ENCODE results near the gene SLCO1C1.
"Not testable (repeated sequence)": the region's sequence is repeated elsewhere in the genome, so short reads cannot be mapped to it uniquely, and the experiment has no call there.

SLCO1C1 gene

DNA sequence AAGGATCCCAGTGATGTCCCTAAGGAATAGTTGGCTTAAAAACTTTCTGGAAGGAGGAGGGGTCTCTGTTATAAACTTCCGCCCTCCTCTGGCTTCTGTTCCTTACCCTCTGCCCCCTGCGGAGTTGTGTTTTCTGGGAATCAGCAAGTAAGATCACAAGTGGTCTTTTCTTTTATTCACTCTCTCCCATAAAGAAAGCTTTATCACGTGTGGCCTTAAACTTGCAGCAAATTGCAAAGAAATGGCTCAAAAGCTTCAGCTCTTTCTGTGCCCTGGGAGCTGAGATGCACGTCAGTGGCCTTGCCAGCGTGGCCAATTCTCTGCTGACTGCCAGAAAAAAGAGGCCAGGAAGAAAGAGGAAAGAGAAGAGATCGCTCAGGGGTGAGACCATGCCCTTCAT is at the start of gene SLCO1C1:
SLCO1C1 (plus strand) TSS at position 101 of the 400 bp plus-strand sequence. CDS start 4,245 bp downstream, outside the sequence.
- DNase-seq (ENCODE audit: low read depth), result no peak

DNA sequence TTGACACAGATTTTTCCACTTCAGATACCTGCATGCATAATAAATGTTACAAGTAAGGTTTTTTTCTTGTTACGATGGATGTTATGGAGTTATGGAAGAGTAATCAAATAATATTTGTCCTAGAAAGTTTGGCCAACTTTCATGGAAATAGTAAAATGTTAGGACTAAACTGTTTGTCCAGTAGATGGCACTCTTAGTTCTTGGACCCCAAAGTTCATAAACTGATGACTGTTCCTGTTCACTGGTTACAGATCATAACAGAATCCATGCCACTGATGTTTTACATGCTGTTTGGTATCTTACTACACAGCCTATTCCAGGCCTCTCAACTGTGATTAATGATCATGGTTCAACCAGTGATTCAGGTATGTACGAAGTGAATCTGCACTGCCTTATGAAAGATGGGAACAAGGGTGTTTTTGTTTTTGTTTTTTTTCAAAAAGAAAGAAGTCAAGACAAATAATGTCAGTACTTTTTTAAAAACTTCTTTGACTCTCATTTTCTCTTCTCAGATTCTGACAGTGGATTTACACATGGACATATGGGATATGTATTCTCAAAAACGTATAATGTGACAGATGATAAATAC is 48.8 kb upstream of the SLCO1C1 start:
- no peak for DNase-seq (ENCODE audit: low read depth)

DNA sequence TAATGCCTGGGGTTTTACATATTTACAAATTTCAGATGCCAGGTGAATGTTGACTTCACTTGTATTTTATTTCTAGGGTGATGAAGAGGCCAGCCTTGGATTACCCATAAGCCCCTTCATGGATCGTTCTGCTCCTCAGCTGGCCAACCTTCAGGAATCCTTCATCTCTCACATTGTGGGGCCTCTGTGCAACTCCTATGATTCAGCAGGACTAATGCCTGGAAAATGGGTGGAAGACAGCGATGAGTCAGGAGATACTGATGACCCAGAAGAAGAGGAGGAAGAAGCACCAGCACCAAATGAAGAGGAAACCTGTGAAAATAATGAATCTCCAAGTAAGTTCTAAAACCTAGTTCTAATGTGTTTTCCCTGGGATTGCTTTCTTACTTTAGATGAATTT is 41.3 kb upstream of the SLCO1C1 start:
- DNase-seq (ENCODE audit: low read depth), result no peak

DNA sequence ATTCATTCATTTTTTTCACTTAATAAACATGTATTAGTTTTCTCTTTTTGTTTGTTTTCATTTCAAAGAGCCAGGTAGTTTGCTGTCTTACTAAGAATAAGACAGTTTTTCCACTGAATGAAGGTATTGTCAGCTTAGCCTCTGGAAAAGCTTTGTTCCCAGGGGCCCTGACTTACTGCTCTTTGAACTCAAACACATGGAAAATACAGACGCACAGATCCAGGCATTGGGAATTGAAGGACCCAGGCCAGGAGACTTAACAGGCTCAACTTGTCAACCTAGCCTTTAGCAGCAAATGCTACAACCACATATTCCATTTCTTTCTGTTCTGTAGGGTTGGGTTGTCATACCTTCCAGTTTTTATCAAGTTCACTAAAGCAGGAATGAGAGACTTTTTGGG is 38.5 kb upstream of the SLCO1C1 start:
- no peak for DNase-seq (ENCODE audit: low read depth)

DNA sequence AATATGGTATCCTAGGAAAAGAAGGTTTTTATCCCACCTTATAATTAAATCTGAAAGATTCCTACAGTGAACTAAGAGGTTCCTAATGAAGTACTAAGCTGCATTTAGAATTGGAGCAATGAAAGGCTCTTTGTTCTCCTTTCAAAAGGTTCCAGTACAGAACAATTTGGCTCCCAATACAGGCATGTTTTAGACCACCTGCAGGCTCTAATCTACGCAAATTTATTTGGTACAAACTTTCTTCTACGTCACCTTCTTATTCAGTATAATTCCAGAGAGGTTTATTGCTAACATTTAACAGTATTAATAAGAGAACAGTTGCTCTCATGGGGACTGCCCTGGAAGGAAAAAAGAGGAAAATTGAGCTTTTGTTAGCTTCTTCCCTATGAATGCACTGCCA is 37.6 kb upstream of the SLCO1C1 start:
- DNase-seq (ENCODE audit: low read depth), result no peak

DNA sequence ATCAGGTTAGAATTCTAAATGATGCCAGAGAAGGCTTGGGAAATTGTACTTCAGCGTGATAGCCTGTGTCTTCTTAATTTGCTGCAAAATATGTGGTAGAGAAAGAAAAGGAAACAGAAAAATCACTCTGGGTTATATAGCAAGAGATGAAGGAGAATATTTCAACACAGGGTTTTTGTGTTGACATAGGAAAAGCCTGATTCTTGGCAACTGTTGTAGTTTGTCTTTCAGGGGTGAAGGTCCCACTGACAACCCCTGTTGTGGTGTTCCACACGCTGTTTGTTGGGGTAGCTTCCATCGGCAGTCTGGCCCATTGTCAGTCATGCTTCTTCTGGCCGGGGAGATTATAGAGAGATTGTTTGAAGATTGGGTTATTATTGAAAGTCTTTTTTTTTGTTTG is 13.8 kb upstream of the SLCO1C1 start:
- no peak for DNase-seq (ENCODE audit: low read depth)

DNA sequence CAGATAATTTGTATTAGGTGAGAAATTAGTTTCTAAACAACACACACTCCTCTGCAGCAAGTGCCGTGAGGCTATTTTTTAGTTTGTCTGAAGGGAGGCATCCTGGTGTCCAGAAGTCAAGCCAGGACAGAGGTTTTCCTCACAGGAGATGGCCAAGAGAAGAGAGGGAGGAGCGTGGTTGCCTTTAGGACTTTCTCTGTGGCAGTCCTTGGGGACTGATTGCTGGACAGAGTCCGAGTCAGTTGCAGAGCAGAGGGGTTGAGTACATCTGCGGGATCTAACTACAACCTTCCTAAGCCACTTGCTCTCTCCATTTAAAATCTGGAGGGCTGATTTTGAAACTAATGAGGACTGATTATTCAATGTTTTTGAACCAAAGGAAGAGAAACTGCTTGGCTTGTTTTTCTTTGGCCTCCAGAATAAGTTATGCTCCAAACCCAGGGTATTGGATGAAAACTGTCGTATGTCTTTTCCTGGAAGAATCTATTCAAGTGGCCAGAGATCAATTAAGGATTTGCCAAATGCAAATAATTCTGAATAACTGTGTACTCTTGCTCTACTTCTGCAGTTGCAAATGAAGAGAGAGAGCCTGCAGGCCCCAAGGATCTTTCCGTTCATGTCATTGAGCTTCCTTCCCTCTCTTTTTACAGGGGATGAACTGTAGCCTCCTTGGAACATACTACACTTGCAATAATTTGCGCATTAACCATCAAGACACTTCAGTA is 1.2 kb downstream of the SLCO1C1 start:
- no peak for DNase-seq (ENCODE audit: low read depth)

DNA sequence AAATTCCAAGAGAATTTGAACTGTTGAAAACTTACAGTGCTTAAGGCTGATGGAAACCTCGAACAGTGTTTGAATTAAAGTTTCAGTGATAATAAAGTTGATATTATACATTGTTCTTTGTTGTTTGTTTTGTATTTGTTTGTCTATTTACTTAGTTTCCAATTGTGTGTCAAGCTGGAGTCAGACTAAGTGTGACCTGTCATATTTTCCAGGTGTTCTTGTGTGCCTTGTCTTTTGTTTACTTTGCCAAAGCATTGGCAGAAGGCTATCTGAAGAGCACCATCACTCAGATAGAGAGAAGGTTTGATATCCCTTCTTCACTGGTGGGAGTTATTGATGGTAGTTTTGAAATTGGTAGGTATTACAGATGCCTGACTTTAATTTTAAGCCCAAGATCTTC is 6.0 kb downstream of the SLCO1C1 start:
- DNase-seq (ENCODE audit: low read depth), result no peak

GRCh38 chr12:20704860-20705259 is 9.7 kb downstream of the SLCO1C1 start:
- DNase-seq (ENCODE audit: low read depth), result no peak

GRCh38 chr12:20711846-20712245 is 16.7 kb downstream of the SLCO1C1 start:
- no peak for DNase-seq (ENCODE audit: low read depth)

GRCh38 chr12:20716037-20716436 is 20.9 kb downstream of the SLCO1C1 start:
- no peak for DNase-seq (ENCODE audit: low read depth)

DNA sequence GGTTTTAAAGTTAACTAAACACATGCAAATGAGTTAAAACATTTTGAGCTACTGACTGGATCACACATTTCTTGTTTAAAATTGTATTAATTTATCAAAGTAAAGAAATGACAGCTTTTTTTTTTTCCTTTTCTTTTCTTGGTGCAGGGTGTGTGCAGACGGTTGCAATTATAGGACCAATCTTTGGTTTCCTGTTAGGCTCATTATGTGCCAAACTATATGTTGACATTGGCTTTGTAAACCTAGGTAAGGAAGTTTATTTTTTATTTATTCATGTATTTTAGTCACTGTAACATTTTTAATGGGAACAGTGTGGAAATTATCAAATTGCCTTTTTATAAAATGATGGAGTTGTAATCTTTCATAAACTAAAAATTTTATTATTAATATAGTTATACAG is 21.9 kb downstream of the SLCO1C1 start:
- DNase-seq (ENCODE audit: low read depth), result no peak

GRCh38 chr12:20718294-20718693 is 23.2 kb downstream of the SLCO1C1 start:
- DNase-seq (ENCODE audit: low read depth), result no peak

DNA sequence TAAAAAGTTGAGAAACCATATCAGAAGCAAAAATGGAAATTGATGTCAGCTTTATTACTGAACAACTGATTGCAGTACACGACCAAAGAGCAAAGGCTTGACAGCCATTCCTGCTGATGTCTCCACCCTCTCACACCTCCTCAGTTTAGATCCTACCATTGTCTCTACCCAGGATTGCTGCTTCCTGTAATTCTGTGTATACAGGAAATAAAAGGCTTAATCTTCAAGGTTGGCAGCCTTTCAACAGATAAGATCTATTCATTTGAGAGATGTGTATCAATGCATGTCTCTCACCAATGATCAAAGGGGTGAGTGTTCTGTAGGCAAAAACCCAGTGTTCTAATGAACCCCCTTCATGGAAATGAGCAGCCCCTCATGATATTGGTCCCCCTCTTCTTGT is 27.0 kb downstream of the SLCO1C1 start:
- DNase-seq (ENCODE audit: low read depth), result no peak

DNA sequence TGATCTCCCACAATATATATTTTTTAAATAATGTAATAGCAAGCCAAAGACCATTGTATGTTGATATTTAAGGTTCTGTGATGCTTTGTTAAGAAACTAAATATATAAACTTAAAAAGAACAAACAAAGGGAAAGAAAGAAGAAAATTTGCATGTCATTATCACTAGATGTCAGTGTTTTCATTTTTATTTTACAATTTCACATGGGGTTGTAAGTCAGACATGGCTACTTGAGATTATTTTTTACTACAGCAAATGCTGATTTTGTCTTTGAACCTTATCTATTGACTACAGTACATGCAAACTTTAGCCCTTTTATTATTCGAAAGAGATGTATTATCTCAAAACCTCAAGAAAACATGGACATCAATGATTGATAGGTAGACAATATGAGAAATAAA is 36.1 kb downstream of the SLCO1C1 start:
- no peak for DNase-seq (ENCODE audit: low read depth)

- no peak for DNase-seq (ENCODE audit: low read depth)
Measured at GRCh38 chr12:20740972-20741371, 45.8 kb downstream of the SLCO1C1 start.

DNA sequence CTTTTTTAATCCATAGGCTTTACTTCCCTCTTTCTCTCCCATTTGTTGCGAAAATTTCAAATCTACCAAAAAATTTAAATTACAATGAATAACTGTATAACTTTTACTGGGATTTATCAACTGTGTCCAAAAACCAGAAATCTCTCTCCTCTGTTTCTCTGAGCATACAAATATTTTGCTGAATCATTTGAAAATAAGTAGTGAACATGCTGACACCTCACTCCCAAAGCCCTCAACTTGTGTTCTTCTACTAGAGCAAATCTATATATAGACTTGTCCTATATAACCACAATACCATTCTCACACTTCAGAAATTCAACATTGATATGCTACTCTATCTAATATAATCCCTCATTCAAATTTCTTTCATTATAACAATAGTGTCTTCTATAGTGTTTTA is 53.1 kb downstream of the SLCO1C1 start:
- DNase-seq (ENCODE audit: low read depth), result no peak

GRCh38 chr12:20751046-20751445 is 55.9 kb downstream of the SLCO1C1 start:
- no peak for DNase-seq (ENCODE audit: low read depth)

- no peak for DNase-seq (ENCODE audit: low read depth)
Measured at GRCh38 chr12:20777420-20777819, 82.3 kb downstream of the SLCO1C1 start.

GRCh38 chr12:20778969-20779368 is 83.8 kb downstream of the SLCO1C1 start:
- no peak for DNase-seq (ENCODE audit: low read depth)

DNA sequence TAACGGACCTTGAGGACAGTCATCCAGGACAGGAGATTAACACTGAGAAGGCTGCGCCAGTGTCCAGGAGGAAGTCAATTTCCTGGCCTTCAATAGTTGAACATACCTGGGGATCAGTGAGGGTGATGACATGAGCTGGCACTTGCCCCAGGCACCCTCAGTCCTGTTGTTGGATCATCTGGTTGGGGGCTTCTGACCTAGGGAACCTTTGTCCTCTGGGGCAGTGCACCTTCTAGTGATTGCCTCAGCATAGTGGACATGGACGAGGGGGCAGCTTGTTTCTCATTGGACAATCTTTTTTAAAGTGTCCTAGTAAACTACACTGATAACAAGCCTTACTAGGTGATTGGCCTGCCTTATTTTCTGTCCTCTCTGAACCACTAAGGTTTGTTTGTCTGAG is 84.8 kb downstream of the SLCO1C1 start:
- not testable (repeated sequence) for DNase-seq (ENCODE audit: low read depth)

DNA sequence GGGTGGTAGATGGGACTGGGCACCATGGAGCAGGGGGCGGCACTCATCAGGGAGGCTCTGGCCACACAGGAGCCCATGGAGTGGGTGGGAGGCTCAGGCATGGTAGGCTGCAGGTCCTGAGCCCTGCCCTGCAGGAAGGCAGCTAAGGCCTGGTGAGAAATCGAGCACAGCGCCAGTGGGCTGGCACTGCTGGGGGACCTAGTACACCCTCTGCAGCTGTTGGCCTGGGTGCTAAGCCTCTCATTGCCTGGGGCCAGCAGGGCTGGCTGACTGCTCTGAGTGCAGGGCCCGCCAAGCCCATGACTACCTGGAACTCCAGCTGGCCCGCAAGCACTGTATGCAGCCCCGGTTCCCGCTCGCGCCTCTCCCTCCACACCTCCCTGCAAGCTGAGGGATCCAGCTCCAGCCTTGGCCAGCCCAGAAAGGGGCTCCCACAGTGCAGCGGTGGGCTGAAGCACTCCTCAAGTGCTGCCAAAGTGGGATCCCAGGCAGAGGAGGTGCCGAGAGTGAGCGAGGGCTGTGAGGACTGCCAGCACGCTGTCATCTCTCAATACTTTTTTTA is 88.7 kb downstream of the SLCO1C1 start:
- DNase-seq (ENCODE audit: low read depth), result not testable (repeated sequence)

DNA sequence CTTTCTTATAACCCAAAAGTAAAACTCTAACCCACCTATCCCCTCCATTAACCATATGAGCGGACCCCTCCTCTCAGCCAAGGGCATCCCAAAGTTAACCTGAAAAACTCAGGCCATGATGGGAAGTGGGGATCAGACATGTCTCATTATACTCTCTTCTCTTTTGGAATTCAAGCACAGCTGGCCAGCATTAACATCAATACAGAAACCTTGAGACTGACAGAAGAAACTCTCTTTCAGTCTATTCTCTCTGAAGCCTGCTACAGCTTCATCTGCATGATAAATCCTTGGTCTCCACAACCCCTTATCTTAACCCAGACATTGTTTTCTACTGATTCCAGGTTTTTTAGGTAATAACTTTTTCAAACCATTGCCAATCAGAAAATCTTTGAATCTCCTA is 97.8 kb downstream of the SLCO1C1 start:
- no peak for DNase-seq (ENCODE audit: low read depth)

DNA sequence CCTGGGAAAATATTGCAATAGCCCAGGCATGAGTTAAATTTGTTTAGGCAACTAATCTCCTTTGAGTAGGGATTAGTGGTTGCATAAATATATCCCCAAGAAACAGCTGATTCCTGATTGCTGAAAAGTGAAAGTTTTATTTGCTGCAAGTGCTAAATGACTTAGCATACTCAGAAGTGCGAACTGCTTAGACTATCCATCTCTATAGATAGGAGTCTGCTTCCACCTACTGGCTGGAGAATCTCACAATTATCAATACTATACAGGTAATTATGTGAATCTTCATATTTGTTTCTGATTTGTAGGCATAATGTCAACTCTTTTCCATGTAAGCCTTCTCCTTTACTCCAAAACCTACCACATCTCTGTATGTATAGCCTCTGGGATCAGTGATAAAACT is 103.4 kb downstream of the SLCO1C1 start:
- DNase-seq (ENCODE audit: low read depth), result no peak

Data from activated gamma-delta T cell treated with anti-CD3 and anti-CD28 coated beads, Interleukin-2, amount 50 U/mL, for 16 hours (primary cell).